Heart left ventricle (tissue), 13 donors: ENCODE results near the gene CHAMP1.

Experiments
- POLR2A ChIP-seq, 2 donors: fragments of 450-650 bp; IDR thresholded peaks; one replicate each; pipeline ENCODE4 v1.6.1; 2017; ENCODE audit warnings: antibody characterized with exemption in 2 of 2, mild to moderate bottlenecking in 2 of 2, moderate library complexity in 2 of 2
- TF ChIP-seq, protein P1 (sequence below), 12 donors: fragments of 200-600 bp; sonication (generic) in 4 of 12; IDR thresholded peaks; one replicate each; pipeline versions ENCODE4 v1.5.0 to v1.8.0; 2018 to 2022; ENCODE audit warnings: antibody characterized with exemption in 12 of 12, mild to moderate bottlenecking in 5 of 12
- donor health status: ischemic (EF 13 %, LVEDD 7.1; RV severe dilation, severe dysfunction).
- donor health status: DM: no; HTN: yes; CAD: no.
- donor health status: DM: no; HTN: no; CAD: no.
- donor health status: ischemic (EF 25% LVEDD 6.9; RV normal size, moderate dysfunction).
- donor health status: ischemic (EF 25% LVEDD 5.7; RV mildly dilated, moderate dysfunction).
- donor health status: ischemic (EF 35%, LVEDD 5.7; RV mildly dilated, moderate dysfunction).
- donor health status: nonischemic (EF 11% LVEDD 7.7; RV severe dilation, severe dysfunction).
- donor health status: DM: yes; HTN: yes; CAD: no.
- donor health status: PGD.
- donor health status: ischemic (EF 29% LVEDD 5.4; RV normal size, mild dysfunction).
- donor health status: nonischemic (EF 23%, LVEDD 6.1; RV moderate dilation, normal function).

DNA sequence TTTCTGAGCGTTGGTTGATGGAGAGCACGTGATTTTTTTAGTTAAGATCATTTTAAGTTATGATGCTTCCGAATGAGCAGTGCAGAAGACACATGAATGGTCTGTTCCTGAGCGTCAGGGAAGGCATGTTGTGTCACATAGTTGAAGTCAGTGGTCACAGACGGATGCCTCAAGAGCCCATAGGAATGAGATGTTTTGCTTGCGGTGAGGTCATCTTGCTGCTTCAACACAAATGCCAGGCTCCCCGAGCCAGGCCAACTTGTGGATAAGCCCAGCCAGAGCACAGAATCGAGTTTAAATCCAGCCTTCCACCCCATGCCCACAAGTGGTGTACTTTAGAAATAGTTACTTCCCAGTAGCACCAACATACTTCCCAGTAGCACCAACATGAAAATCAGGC is 27.5 kb upstream of the CHAMP1 start:
- TF ChIP-seq, protein P1, sequence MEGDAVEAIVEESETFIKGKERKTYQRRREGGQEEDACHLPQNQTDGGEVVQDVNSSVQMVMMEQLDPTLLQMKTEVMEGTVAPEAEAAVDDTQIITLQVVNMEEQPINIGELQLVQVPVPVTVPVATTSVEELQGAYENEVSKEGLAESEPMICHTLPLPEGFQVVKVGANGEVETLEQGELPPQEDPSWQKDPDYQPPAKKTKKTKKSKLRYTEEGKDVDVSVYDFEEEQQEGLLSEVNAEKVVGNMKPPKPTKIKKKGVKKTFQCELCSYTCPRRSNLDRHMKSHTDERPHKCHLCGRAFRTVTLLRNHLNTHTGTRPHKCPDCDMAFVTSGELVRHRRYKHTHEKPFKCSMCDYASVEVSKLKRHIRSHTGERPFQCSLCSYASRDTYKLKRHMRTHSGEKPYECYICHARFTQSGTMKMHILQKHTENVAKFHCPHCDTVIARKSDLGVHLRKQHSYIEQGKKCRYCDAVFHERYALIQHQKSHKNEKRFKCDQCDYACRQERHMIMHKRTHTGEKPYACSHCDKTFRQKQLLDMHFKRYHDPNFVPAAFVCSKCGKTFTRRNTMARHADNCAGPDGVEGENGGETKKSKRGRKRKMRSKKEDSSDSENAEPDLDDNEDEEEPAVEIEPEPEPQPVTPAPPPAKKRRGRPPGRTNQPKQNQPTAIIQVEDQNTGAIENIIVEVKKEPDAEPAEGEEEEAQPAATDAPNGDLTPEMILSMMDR (IDR thresholded peaks at IDR 0.05): no peak
- TF ChIP-seq POLR2A (IDR thresholded peaks at IDR 0.05): no peak
